Stimulated activated CD8-positive, alpha-beta memory T cell treated with anti-CD3 and anti-CD28 coated beads, Interleukin-7, amount 100 ng/mL, for 4 hours (primary cell): Measurements from ENCODE around the gene DYNLT1.

Experiments used
- DNase-seq, 2 donors: peaks; one replicate each; pipeline ENCODE4 v3.0.0-alpha.2; 2020; ENCODE audit warnings: low read depth in 2 of 2

DYNLT1 gene

DNA sequence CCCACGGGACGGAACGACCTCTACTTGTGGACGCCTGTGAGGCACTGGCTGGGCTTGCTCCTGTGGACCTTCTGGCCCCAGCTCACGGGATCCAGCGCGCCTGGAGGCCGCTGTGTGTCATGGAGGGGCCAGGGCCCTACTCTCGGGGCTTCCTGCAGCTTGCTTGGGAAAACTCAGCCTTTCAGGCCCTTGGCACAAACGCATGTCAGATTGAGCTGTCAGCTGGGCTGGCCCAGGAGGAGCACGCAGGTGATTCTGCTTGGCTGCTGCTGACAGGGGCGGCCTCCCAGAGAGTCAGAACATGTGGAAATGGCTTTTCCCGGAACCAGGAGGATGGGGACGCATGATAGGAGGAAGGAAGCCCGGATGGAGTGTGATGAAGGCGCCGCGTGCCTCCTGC is 44.9 kb downstream of the DYNLT1 start:
- no peak for DNase-seq

DNA sequence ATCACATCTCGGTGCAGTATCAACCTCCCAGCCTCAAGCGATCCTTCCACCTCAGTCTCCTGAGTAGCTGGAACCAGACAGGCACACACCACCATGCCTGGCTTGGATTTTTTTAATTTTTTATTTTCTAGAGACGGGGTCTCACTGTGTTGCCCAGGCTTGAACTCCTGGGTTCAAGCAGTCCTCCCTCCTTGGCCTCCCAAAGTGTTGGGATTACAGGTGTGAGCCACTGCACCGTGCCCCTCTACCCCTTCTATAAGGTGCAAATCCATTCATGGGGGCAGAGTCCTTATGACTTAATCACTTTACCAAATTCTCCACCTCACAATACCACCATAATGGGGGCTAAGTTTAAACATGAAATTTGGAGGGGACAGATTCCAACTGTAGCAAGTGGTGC is 47.0 kb downstream of the DYNLT1 start:
- DNase-seq: no peak

- no peak for DNase-seq
Observed at GRCh38 chr6:158596861-158597260, 47.7 kb downstream of the DYNLT1 start.

DNA sequence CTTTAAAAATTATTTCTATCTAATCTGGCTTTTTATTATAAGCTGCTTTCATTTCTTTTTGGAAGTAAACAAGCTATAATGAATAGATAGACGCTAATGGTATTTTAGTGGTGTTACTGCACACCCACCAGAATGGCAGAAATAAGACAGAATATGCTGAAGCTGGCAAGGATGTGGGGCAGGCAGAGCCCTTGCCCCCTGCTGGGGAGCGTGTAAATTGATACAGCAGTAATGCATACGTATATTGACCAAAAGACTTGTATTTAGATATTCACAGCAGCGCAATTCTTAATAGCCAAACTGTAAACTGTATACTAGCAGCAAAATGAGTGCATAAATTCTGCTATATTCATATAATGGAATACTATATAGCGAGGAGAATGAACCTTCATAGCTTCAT is 49.3 kb downstream of the DYNLT1 start:
- no peak for DNase-seq

GRCh38 chr6:158593670-158594069 is 50.9 kb downstream of the DYNLT1 start:
- no peak for DNase-seq

- no peak for DNase-seq
Observed at GRCh38 chr6:158591810-158592209, 52.7 kb downstream of the DYNLT1 start.

GRCh38 chr6:158591134-158591809 is 53.3 kb downstream of the DYNLT1 start:
- no peak for DNase-seq

DNA sequence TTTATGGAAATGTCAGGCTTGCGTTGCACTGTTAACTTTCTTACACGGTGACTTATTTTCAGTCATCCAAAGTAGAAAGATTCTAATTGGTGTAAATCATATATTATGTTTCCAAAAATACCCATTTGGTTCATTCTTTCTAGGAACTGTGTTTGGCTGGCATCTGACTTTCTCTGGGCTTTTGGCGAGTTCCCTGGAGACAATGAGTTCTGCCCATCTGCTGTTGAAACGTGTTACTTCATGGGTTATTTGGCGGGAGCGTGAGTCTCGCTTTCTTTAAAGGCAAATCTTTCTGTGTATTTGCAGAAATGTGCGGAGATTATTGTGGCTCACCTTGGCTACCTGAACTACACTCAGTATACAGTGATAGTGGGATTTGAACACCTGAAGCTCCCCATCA is 55.2 kb downstream of the DYNLT1 start:
- DNase-seq: no peak

GRCh38 chr6:158586652-158587051 is 57.9 kb downstream of the DYNLT1 start:
- DNase-seq: no peak
